HG02763 (cell line): ENCODE results near the gene TICAM2.

ENCODE experiments used
- ATAC-seq: cut with Tn5 transposase; IDR thresholded peaks from one replicate; pipeline ENCODE4 v1.9.1; 2021; ENCODE audit warnings: mild to moderate bottlenecking, moderate library complexity; ENCODE audit not compliant: unreplicated experiment

The TICAM2 gene

GRCh38 chr5:115541611-115542010 is 60.7 kb downstream of the TICAM2 start:
- ATAC-seq: no peak

GRCh38 chr5:115535479-115536035 is 66.7 kb downstream of the TICAM2 start:
- ATAC-seq: no peak

- ATAC-seq: no peak
Observed at GRCh38 chr5:115532517-115532916, 69.8 kb downstream of the TICAM2 start.

GRCh38 chr5:115531787-115532367 is 70.4 kb downstream of the TICAM2 start:
- ATAC-seq: no peak

- ATAC-seq: no peak
Observed at GRCh38 chr5:115531380-115531779, 70.9 kb downstream of the TICAM2 start.

- ATAC-seq: no peak
Observed at GRCh38 chr5:115530426-115530825, 71.9 kb downstream of the TICAM2 start.
